Choroid plexus epithelial cell (primary cell): ENCODE measurements around the gene C2orf69.
A peak's percentile ranks its signal among the peaks of the same experiment; 100 is the strongest.

Experiments
- DNase-seq: peaks from one replicate; pipeline ENCODE4 v3.0.0-alpha.2; 2010; ENCODE audit warnings: low read depth
- H3K4me3 ChIP-seq: 2 replicates; pipeline ENCODE4 v1.5.1; 2011; ENCODE audit warnings: low read depth, mild to moderate bottlenecking, control low read depth, low read length, moderate library complexity
- CTCF ChIP-seq: conservative IDR thresholded peaks from 2 replicates; pipeline ENCODE4 v1.5.1; 2011; ENCODE audit warnings: low read depth, mild to moderate bottlenecking, control low read depth, inconsistent platforms, low read length, moderate library complexity

Gene C2orf69

GRCh38 chr2:199962203-199962602 lies 51.1 kb downstream of the C2orf69 start:
- no peak for TF ChIP-seq CTCF
- DNase-seq = no peak

GRCh38 chr2:199966405-199966804 lies 55.3 kb downstream of the C2orf69 start:
- TF ChIP-seq CTCF = no peak
- no peak overlapping the region for H3K4me3 ChIP-seq
- DNase-seq = no peak

More at GRCh38 chr2:199962203-199962602, 51.1 kb downstream of the C2orf69 start:
- no peak overlapping the region for H3K4me3 ChIP-seq

- no peak for TF ChIP-seq CTCF
- DNase-seq = no peak
Measured at GRCh38 chr2:199966976-199967375, 55.9 kb downstream of the C2orf69 start.

DNA sequence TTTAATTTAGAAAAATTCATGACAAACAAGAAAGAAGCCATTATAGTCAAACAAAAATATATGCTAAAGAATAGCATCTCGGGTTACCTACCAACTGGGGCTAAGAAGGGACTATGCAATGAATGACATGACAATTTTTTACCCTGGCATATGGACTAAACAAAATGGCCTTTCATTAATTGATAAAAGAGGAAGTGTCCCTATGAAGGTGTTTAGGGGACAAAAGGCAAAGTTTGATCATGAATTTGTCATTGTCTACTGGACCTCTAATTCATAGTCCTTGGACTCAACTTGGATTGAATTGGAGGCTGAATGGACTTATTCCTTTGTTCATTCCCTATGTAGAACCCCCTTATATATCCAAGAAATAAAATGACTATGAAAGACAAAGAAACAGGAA lies 57.0 kb downstream of the C2orf69 start:
- H3K4me3 ChIP-seq = no peak overlapping the region
- DNase-seq = no peak
- TF ChIP-seq CTCF = no peak

More at GRCh38 chr2:199966976-199967375, 55.9 kb downstream of the C2orf69 start:
- H3K4me3 ChIP-seq = no peak overlapping the region

DNA sequence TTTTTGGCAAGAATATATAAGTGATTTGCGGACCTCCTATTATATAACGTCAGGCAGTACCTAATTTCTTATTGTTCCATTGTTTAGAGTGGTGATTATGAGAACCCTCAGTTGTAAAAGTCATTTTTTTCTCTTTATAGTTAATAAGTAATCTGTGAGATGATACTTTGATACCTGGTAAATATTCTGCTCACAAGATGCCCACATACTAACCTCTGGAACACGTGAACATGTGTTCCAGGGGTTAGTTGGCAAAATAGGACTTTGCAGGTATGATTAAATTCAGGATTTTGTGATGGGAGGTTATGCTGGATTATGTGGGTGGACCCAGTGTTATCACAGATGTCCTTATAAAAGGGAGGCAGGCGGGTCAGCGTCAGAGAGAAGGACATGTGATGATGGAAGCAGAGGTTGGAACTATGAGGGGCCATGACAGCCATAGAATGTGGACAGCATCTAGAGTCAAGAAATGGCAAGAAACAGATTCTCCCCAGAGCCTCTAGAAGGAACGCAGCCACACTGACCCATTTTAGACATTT lies 61.1 kb downstream of the C2orf69 start:
- no peak overlapping the region for H3K4me3 ChIP-seq
- TF ChIP-seq CTCF = no peak
- DNase-seq = no peak

DNA sequence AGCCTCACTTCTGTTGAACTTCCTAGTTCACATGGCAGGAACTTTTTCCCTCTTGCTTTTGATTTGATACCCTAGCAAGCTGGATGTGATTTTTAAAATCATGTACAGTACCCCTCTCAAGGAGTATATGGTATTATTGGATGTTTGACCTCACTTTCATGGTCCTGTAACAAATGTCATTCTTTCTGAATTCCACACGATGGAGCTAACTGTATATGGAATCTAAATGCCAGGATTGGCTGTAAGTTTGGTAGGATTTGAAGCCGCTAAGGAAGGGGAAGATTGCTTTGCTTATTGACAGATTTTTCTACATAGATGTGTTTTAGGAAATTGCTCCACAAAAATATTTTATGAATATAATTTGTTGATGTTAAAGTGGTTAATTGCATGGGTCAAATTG lies 62.6 kb downstream of the C2orf69 start:
- peak; percentile 62 for TF ChIP-seq CTCF
- H3K4me3 ChIP-seq = no peak overlapping the region
- DNase-seq = peak; percentile 80

DNA sequence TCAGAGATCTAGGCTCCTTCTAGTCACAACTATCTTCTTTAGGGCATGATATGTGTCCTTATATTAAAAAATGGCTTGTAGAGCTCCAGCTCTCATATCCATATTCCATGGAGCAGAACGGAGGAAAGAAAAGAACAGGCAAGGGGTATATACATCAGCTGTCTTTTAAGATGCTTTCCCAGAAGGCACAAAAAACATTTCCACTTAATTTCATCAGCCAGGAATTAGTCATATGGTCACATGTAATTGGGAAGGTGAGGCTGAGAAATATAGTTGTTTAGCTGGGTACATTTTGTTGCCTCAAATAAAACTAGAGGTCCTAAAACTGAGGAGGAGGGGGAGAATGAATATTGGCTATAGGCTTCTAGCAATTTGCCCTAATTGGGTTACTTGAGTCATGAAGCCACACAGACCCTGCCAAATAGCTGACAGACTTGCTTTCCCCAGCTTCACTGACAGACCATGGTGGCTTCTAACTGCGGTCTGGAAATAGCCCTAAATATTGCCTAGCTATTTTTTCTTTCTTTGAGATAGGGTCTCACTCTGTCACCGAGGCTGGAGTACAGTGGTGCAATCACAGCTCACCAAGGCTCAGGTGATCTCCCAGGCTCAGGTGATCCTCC lies 64.3 kb downstream of the C2orf69 start:
- no peak for TF ChIP-seq CTCF
- peak; percentile 66 for DNase-seq

More for the DNA sequence above, 64.3 kb downstream of the C2orf69 start:
- H3K4me3 ChIP-seq = no peak overlapping the region
